Adipose tissue (tissue), 3 donors: Measurements from ENCODE around the gene OS9. TPM values are rescaled to one million over a fixed set of nuclear protein-coding genes. Genes with fewer than 3 reads are reported as not detected.
"Not testable (repeated sequence)": the region's sequence is repeated elsewhere in the genome, so short reads cannot be mapped to it uniquely, and the experiment has no call there.

Source experiments
- H3K27ac ChIP-seq: one replicate; pipeline ENCODE4 v1.5.1; 2013; ENCODE audit warnings: low read depth, low read length
- WGBS, 3 donors: extraction: QIAGEN DNeasy Blood & Tissue Kit; methylation state at CpG; one replicate each; pipeline ENCODE4 v1.1.7; 2013; 5-methylcytosine and 5-hydroxymethylcytosine counted together
- polyA plus RNA-seq, 3 donors: library from polyadenylated mRNA; stranded (reverse); fragments of 200-250 nt; gene quantifications; one replicate each; pipeline ENCODE4 v1.2.3, GENCODE V29; 2013
- donor health status: healthy with polysubstance abuse.
- donor health status: Bipolar disorder and iron deficiency.
- donor health status: healthy.

The OS9 gene, protein sequence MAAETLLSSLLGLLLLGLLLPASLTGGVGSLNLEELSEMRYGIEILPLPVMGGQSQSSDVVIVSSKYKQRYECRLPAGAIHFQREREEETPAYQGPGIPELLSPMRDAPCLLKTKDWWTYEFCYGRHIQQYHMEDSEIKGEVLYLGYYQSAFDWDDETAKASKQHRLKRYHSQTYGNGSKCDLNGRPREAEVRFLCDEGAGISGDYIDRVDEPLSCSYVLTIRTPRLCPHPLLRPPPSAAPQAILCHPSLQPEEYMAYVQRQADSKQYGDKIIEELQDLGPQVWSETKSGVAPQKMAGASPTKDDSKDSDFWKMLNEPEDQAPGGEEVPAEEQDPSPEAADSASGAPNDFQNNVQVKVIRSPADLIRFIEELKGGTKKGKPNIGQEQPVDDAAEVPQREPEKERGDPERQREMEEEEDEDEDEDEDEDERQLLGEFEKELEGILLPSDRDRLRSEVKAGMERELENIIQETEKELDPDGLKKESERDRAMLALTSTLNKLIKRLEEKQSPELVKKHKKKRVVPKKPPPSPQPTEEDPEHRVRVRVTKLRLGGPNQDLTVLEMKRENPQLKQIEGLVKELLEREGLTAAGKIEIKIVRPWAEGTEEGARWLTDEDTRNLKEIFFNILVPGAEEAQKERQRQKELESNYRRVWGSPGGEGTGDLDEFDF
- polyA plus RNA-seq, result 100 to 1,000 TPM; 176 to 204 (median 192) TPM

- no peak within 1 kb of the TSS for H3K27ac ChIP-seq
- WGBS, 3 donors, result 0 to 1% (median 0%) methylated on average over 45 of the region's 45 CpGs
Measured at GRCh38 chr12:57693659-57694458, at the start of gene OS9. OS9 (plus strand) TSS chr12:57694132; CDS start chr12:57694162, 30 bp downstream.

- 64 to 79% (median 77%) methylated on average over 11 to 13 of the region's 13 CpGs for WGBS, 3 donors
- H3K27ac ChIP-seq, result not testable (repeated sequence)
Measured at GRCh38 chr12:57645990-57646658, 47.8 kb upstream of the OS9 start.

DNA sequence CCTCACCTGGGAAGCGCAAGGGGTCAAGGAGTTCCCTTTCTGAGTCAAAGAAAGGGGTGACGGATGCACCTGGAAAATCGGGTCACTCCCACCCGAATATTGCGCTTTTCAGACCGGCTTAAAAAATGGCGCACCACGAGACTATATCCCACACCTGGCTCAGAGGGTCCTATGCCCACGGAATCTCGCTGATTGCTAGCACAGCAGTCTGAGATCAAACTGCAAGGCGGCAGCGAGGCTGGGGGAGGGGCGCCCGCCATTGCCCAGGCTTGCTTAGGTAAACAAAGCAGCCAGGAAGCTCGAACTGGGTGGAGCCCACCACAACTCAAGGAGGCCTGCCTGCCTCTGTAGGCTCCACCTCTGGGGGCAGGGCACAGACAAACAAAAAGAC, 47.3 kb upstream of the OS9 start:
- not testable (repeated sequence) for H3K27ac ChIP-seq
- WGBS, 3 donors, result 84 to 100% (median 100%) methylated on average over 2 to 7 of the region's 15 CpGs

- WGBS, 3 donors, result 57 to 67% (median 65%) methylated on average over 3 of the region's 3 CpGs
- H3K27ac ChIP-seq, result no peak overlapping the region
Measured at GRCh38 chr12:57654042-57654441, 39.9 kb upstream of the OS9 start.

DNA sequence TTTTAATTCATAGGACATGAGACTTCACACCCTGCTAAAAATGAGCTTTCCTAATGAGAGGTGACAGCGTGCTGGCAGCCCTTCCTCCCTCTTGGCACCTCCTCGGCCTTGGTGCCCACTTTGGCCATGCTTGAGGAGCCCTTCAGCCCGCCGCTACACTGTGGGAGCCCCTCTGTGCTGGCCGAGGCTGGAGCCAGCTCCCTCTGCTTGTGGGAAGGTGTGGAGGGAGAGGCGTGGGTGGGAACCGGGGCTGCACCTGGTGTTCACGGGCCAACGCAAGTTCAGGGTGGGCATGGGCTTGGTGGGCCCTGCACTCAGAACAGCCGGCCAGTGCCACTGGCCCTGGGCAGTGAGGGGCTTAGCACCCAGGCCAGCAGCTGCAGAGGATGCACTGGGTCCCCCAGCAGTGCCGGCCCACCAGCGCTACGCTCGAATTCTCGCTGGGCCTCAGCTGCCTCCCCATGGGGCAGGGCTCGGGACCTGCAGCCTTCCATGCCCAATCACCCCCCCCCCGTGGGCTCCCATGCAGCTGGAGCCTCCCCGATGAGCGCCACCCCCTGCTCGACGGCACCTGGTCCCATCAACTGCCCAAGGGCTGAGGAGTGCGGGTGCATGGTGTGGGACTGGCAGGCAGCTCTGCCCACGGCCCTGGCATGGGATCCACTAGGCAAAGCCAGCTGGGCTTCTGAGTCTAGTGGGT, 38.2 kb upstream of the OS9 start:
- 83 to 86% (median 84%) methylated on average over 22 to 23 of the region's 23 CpGs for WGBS, 3 donors
- H3K27ac ChIP-seq, result no peak overlapping the region

GRCh38 chr12:57656408-57656807, 37.5 kb upstream of the OS9 start:
- 78 to 84% (median 81%) methylated on average over 4 of the region's 4 CpGs for WGBS, 3 donors

DNA sequence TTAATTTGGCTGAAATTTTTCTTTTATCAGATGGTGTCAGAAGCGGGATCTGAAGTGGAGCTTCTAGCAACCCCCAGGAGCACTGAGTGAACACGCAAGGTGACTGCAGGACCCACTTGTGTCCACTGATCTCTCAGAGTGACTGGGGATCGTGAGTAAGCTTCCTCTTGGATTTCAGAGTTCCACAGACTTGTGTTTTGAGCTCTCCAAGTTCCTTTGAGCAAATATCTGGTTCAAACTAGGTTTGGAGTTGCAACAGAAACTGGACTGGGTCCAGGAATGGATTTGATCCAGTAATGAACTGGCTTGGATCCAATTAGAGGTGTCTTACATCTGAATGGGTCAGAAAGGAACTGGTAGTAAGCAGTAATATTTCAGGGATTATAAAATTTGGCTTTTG, 36.2 kb upstream of the OS9 start:
- no peak overlapping the region for H3K27ac ChIP-seq
- 28 to 62% (median 59%) methylated on average over 3 of the region's 3 CpGs for WGBS, 3 donors

More at GRCh38 chr12:57656408-57656807, 37.5 kb upstream of the OS9 start:
- H3K27ac ChIP-seq, result not testable (repeated sequence)

- no peak overlapping the region for H3K27ac ChIP-seq
- 54 to 59% (median 58%) methylated on average over 3 of the region's 3 CpGs for WGBS, 3 donors
Measured at GRCh38 chr12:57658890-57659289, 35.0 kb upstream of the OS9 start.

DNA sequence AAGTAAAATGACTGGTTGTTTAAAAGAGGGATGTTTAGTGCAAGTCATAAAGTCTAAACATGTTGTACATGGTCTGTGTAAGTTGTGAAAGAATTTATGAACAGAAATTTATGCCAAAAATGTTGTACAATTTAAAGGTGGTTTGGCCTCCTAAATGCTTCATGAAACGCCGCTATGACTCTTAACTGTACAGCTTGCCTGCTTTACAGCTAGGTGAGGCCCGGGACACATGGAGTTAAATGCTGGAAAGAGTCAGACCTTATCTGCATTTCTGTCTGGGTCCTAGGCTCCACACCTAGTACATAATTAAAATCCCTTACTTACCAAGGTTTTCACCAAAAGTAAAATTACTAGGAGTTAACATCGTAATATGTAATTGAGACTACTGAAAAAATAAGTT, 32.6 kb upstream of the OS9 start:
- WGBS, 3 donors, result 82 to 93% (median 87%) methylated on average over 4 of the region's 4 CpGs
- no peak overlapping the region for H3K27ac ChIP-seq

- 87 to 89% (median 87%) methylated on average over 32 to 34 of the region's 34 CpGs for WGBS, 3 donors
Measured at GRCh38 chr12:57665066-57665820, 28.7 kb upstream of the OS9 start.

GRCh38 chr12:57666897-57667296, 27.0 kb upstream of the OS9 start:
- H3K27ac ChIP-seq, result no peak overlapping the region
- 72 to 81% (median 81%) methylated on average over 5 of the region's 5 CpGs for WGBS, 3 donors

More at GRCh38 chr12:57665066-57665820, 28.7 kb upstream of the OS9 start:
- not testable (repeated sequence) for H3K27ac ChIP-seq

DNA sequence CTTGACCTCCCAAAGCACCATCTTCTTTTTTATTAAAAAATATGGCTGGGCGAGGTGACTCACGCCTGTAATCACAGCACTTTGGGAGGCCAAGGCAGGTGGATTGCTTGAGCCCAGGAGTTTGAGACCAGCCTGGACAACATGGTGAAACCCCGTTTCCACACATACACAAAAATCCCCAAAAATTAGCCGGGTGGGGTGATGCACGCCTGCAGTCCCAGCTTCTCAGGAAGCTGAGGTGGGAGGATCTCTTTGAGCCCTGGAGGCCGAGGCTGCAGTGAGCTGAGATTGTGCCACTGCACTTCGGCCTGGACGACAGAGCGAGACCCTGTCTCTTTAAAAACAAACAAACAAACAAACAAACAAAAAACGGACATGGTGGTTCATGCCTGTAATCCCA, 24.2 kb upstream of the OS9 start:
- WGBS, 3 donors, result 82 to 89% (median 85%) methylated on average over 10 of the region's 10 CpGs
- H3K27ac ChIP-seq, result not testable (repeated sequence)

- WGBS, 3 donors, result 90 to 98% (median 94%) methylated on average over 3 of the region's 3 CpGs
- not testable (repeated sequence) for H3K27ac ChIP-seq
Measured at GRCh38 chr12:57671811-57672210, 22.1 kb upstream of the OS9 start.

DNA sequence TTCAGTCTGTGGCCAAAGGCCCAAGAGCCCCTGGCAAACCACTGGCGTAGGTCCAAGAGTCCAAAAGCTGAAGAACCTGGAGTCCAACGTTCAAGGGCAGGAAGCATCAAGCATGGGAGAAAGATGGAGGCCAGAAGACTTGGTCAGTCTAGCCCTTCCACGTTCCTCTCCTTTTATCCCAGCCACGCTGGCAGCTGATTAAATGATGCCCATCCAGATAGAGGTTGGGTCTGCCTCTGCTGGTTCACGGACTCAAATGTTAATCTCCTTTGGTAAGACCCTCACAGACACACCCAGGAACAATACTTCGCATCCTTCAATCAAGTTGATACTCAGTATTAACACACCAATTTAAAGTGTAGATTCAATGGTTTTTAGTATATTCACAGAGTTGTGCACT, 21.1 kb upstream of the OS9 start:
- 77 to 86% (median 85%) methylated on average over 6 of the region's 6 CpGs for WGBS, 3 donors
- H3K27ac ChIP-seq, result no peak overlapping the region

GRCh38 chr12:57674691-57675090, 19.2 kb upstream of the OS9 start:
- WGBS, 3 donors, result 90 to 92% (median 91%) methylated on average over 28 to 29 of the region's 29 CpGs
- no peak overlapping the region for H3K27ac ChIP-seq

GRCh38 chr12:57677947-57678346, 16.0 kb upstream of the OS9 start:
- not testable (repeated sequence) for H3K27ac ChIP-seq
- WGBS, 3 donors, result 91 to 92% (median 91%) methylated on average over 9 of the region's 9 CpGs

- no peak overlapping the region for H3K27ac ChIP-seq
Measured at GRCh38 chr12:57679697-57680096, 14.2 kb upstream of the OS9 start.
